WTC11 (cell line): ENCODE data around the gene PARVB. TPM values are rescaled to one million over a fixed set of nuclear protein-coding genes. Genes with fewer than 3 reads are reported as not detected.

ENCODE experiments used
- ATAC-seq: fragments of 200-7000 bp; cut with Tn5 transposase; 2 replicates; pipeline ENCODE4 v1.10.0; 2021; ENCODE audit warnings: mild to moderate bottlenecking, moderate library complexity
- CTCF ChIA-PET: fragments of 300-600 bp; sonication (Branson Sonifier 250); formaldehyde crosslinking; loops from one replicate; lab custom pipeline; 2021; ENCODE audit warnings: antibody characterized with exemption; lab: Charles Lee
- POLR2A ChIA-PET: fragments of 350-600 bp; sonication (Branson Sonifier 250); formaldehyde crosslinking; loops from one replicate; lab custom pipeline; 2021; ENCODE audit warnings: antibody characterized with exemption; lab: Charles Lee
- DNase-seq: peaks from one replicate; pipeline ENCODE4 v3.0.0; 2021; ENCODE audit warnings: low spot score
- H3K27ac Mint-ChIP-seq: 2 replicates; pipeline ENCODE4 v1.8.0; 2021; ENCODE audit warnings: mixed read lengths
- H3K27me3 Mint-ChIP-seq: 2 replicates; pipeline ENCODE4 v1.8.0; 2021; ENCODE audit warnings: low read depth, mild to moderate bottlenecking, moderate library complexity, mixed read lengths
- H3K36me3 Mint-ChIP-seq: 2 replicates; pipeline ENCODE4 v1.8.0; 2021; ENCODE audit warnings: mixed read lengths
- H3K4me1 Mint-ChIP-seq: 2 replicates; pipeline ENCODE4 v1.8.0; 2022; ENCODE audit warnings: mixed read lengths
- H3K4me3 Mint-ChIP-seq: 2 replicates; pipeline ENCODE4 v1.8.0; 2021; ENCODE audit warnings: mild to moderate bottlenecking, moderate library complexity, mixed read lengths
- H3K9me3 Mint-ChIP-seq: 2 replicates; pipeline ENCODE4 v1.8.0; 2021; ENCODE audit warnings: mixed read lengths
- AFF4 ChIP-seq: sonication (generic); formaldehyde crosslinking; IDR thresholded peaks from 2 replicates; pipeline ENCODE4 v1.8.1; 2023; ENCODE audit warnings: mild to moderate bottlenecking, missing genetic modification reagents, borderline replicate concordance
- CREB1 ChIP-seq: sonication (generic); formaldehyde crosslinking; IDR thresholded peaks from 2 replicates; pipeline ENCODE4 v1.8.0; 2023; ENCODE audit warnings: mild to moderate bottlenecking, missing genetic modification reagents
- CREM ChIP-seq: sonication (generic); formaldehyde crosslinking; IDR thresholded peaks from 2 replicates; pipeline ENCODE4 v1.8.1; 2022; ENCODE audit warnings: mild to moderate bottlenecking, missing genetic modification reagents, moderate library complexity
- CTCF ChIP-seq: fragments of 200-600 bp; IDR thresholded peaks from 2 replicates; pipeline ENCODE4 v1.8.0; 2022; ENCODE audit warnings: antibody characterized with exemption
- ERG ChIP-seq: fragments of 250-450 bp; sonication (Bioruptor Pico); IDR thresholded peaks from 2 replicates; pipeline ENCODE4 v1.8.0; 2021; ENCODE audit warnings: mild to moderate bottlenecking
- FOXP1 ChIP-seq: sonication (generic); formaldehyde crosslinking; IDR thresholded peaks from 2 replicates; pipeline ENCODE4 v1.8.0; 2022; ENCODE audit warnings: missing genetic modification reagents, mild to moderate bottlenecking, moderate library complexity, borderline replicate concordance
- GABPB1 ChIP-seq: sonication (generic); formaldehyde crosslinking; IDR thresholded peaks from 2 replicates; pipeline ENCODE4 v1.8.1; 2023; ENCODE audit warnings: mild to moderate bottlenecking, missing genetic modification reagents
- GRHL2 ChIP-seq: fragments of 250-450 bp; sonication (Bioruptor Pico); IDR thresholded peaks from 2 replicates; pipeline ENCODE4 v1.8.0; 2022; ENCODE audit warnings: mild to moderate bottlenecking, moderate library complexity; ENCODE audit not compliant: insufficient replicate concordance, severe bottlenecking
- GTF2I ChIP-seq: fragments of 250-450 bp; sonication (Bioruptor Pico); conservative IDR thresholded peaks from 2 replicates; pipeline ENCODE4 v1.4.0; 2021; ENCODE audit warnings: mild to moderate bottlenecking
- HMGXB4 ChIP-seq: sonication (generic); formaldehyde crosslinking; IDR thresholded peaks from 2 replicates; pipeline ENCODE4 v1.8.1; 2023; ENCODE audit warnings: mild to moderate bottlenecking, moderate library complexity, missing genetic modification reagents
- MAX ChIP-seq: sonication (generic); formaldehyde crosslinking; IDR thresholded peaks from 2 replicates; pipeline ENCODE4 v1.8.0; 2022; ENCODE audit warnings: mild to moderate bottlenecking, missing genetic modification reagents
- PRRX2 ChIP-seq: fragments of 250-450 bp; sonication (Bioruptor Pico); IDR thresholded peaks from 2 replicates; pipeline ENCODE4 v1.8.0; 2021; ENCODE audit warnings: mild to moderate bottlenecking
- SMAD4 ChIP-seq: sonication (generic); formaldehyde crosslinking; IDR thresholded peaks from 2 replicates; pipeline ENCODE4 v1.8.0; 2022; ENCODE audit warnings: mild to moderate bottlenecking, missing genetic modification reagents
- SP1 ChIP-seq: sonication (generic); formaldehyde crosslinking; conservative IDR thresholded peaks from 2 replicates; pipeline ENCODE4 v1.8.1; 2022; ENCODE audit warnings: missing genetic modification reagents
- TEAD1 ChIP-seq: sonication (generic); formaldehyde crosslinking; IDR thresholded peaks from 2 replicates; pipeline ENCODE4 v1.8.0; 2022; ENCODE audit warnings: mild to moderate bottlenecking, missing genetic modification reagents
- TP53 ChIP-seq: sonication (generic); formaldehyde crosslinking; IDR thresholded peaks from 2 replicates; pipeline ENCODE4 v1.8.1; 2023; ENCODE audit warnings: mild to moderate bottlenecking, missing genetic modification reagents
- ZBTB21 ChIP-seq: sonication (generic); formaldehyde crosslinking; IDR thresholded peaks from 2 replicates; pipeline ENCODE4 v1.8.1; 2023; ENCODE audit warnings: mild to moderate bottlenecking, missing genetic modification reagents, borderline replicate concordance
- ZBTB43 ChIP-seq: sonication (generic); formaldehyde crosslinking; IDR thresholded peaks from 2 replicates; pipeline ENCODE4 v1.8.1; 2023; ENCODE audit warnings: mild to moderate bottlenecking, missing genetic modification reagents
- ZNF281 ChIP-seq: sonication (generic); formaldehyde crosslinking; IDR thresholded peaks from 2 replicates; pipeline ENCODE4 v1.8.0; 2023; ENCODE audit warnings: mild to moderate bottlenecking, missing genetic modification reagents
- ZNF423 ChIP-seq: fragments of 250-450 bp; sonication (Bioruptor Pico); IDR thresholded peaks from 2 replicates; pipeline ENCODE4 v2.1.2; 2022; ENCODE audit warnings: mild to moderate bottlenecking, moderate library complexity
- total RNA-seq: library from RNA; stranded (reverse); gene quantifications from 3 replicates; pipeline ENCODE4 v1.2.3, GENCODE V29; 2021

Gene PARVB
- total RNA-seq, 1 experiment from 2014 or later: 3.3 TPM

GRCh38 chr22:44136786-44137185 is 112.7 kb downstream of the PARVB start (continued):
- TF ChIP-seq GRHL2 (CRISPR knock-in tag): no peak
- TF ChIP-seq CREM (CRISPR knock-in tag): no peak
- no peak for TF ChIP-seq AFF4 (CRISPR knock-in tag)
- TF ChIP-seq CREB1: no peak
- TF ChIP-seq SP1 (CRISPR knock-in tag): no peak
- TF ChIP-seq TEAD1 (CRISPR knock-in tag): no peak
- TF ChIP-seq ZBTB21: no peak

- peaks cover 35% of the 10 kb centered on the region for H3K9me3 Mint-ChIP-seq
- H3K27me3 Mint-ChIP-seq: peaks cover 17% of the 10 kb centered on the region
- H3K36me3 Mint-ChIP-seq: peaks cover 38% of the 10 kb centered on the region
- ChIA-PET CTCF (interaction anchor here (0.8 to 1.0 kb wide), 2 partner anchors 52 to 532 kb away, joined by 3 read pairs; no protein-coding TSS in a partner anchor), POLR2A (no interaction called here)
- no peak overlapping the region for H3K4me3 Mint-ChIP-seq
- H3K27ac Mint-ChIP-seq: no peak overlapping the region
- peaks cover 7% of the 10 kb centered on the region for H3K4me1 Mint-ChIP-seq
- ATAC-seq: no peak
- DNase-seq: no peak
- TF ChIP-seq SMAD4 (CRISPR knock-in tag) (no peak), GABPB1 (CRISPR knock-in tag) (no peak), FOXP1 (no peak), ZBTB21 (no peak), HMGXB4 (CRISPR knock-in tag) (no peak), ZBTB43 (CRISPR knock-in tag) (no peak), SP1 (CRISPR knock-in tag) (no peak), ZNF423 (CRISPR knock-in tag) (no peak), ZNF281 (CRISPR knock-in tag) (no peak), TP53 (CRISPR knock-in tag) (no peak), TEAD1 (CRISPR knock-in tag) (no peak), GTF2I (CRISPR knock-in tag) (no peak), CTCF (no peak), ERG (no peak), MAX (no peak), PRRX2 (CRISPR knock-in tag) (no peak)
Observed at GRCh38 chr22:44137415-44137814, 113.3 kb downstream of the PARVB start.
